HCT116 (cell line): ENCODE data around the gene STK32C. TPM values are rescaled to one million over a fixed set of nuclear protein-coding genes. Genes with fewer than 3 reads are reported as not detected.

Source experiments
- ATAC-seq: fragments of 200-7000 bp; cut with Tn5 transposase; 2 replicates; pipeline ENCODE4 v1.9.1; 2020; ENCODE audit warnings: mild to moderate bottlenecking, moderate library complexity
- BruUV-seq: library from RNA; stranded (reverse); fragments of 400-500 nt; replicated peaks from 2 replicates; lab custom pipeline; 2021; lab: Mats Ljungman, UMichigan
- CTCF ChIA-PET: fragments of 300-600 bp; sonication (Branson Sonifier 250); formaldehyde crosslinking; loops from one replicate; lab custom pipeline; 2021; ENCODE audit warnings: antibody characterized with exemption; lab: Charles Lee
- POLR2A ChIA-PET: fragments of 300-600, 350-600 bp; sonication (Branson Sonifier 250); formaldehyde crosslinking; loops from one replicate; lab custom pipeline; 2021; ENCODE audit warnings: antibody characterized with exemption; lab: Charles Lee
- RAD21 ChIA-PET, 2 experiments: fragments of 300-600 bp; sonication (Branson Sonifier 250); formaldehyde crosslinking; loops; one replicate each; lab custom pipeline; 2023; ENCODE audit warnings: low total read pairs in 2 of 2; ENCODE audit not compliant: uncharacterized antibody in 2 of 2, unreplicated experiment in 2 of 2, low non-redundant PET in 1 of 2; lab: Charles Lee
- DNase-seq: peaks from one replicate; pipeline ENCODE4 v3.0.0-alpha.2; 2010; ENCODE audit warnings: low read depth, low spot score
- H2AFZ ChIP-seq: fragments of 200-600 bp; shearing (Covaris generic), sonication (generic); 2 replicates; pipeline ENCODE4 v1.6.1; 2017; ENCODE audit warnings: low read depth, mixed run types, mixed read lengths, antibody characterized with exemption, low read length; ENCODE audit not compliant: poor library complexity, severe bottlenecking
- H3K27ac ChIP-seq: 2 replicates; pipeline ENCODE4 v1.5.1; 2012; ENCODE audit warnings: low read depth, low read length
- H3K27me3 ChIP-seq: fragments of 200-600 bp; sonication (generic); 2 replicates; pipeline ENCODE4 v1.6.1; 2016; ENCODE audit warnings: mixed run types, low read length, mixed read lengths; ENCODE audit not compliant: insufficient read depth
- H3K36me3 ChIP-seq, 2 experiments: fragments of 200-500 bp in 1 of 2; fragments of 200-600 bp in 1 of 2; sonication (Bioruptor generic) in 1 of 2; sonication (generic) in 1 of 2; 2 replicates each; pipeline versions ENCODE4 v1.5.1 to v1.6.1; 2014 to 2016; ENCODE audit warnings: low read length in 2 of 2, inconsistent platforms in 1 of 2, mixed read lengths in 1 of 2, mixed run types in 1 of 2; ENCODE audit not compliant: insufficient read depth in 2 of 2, control insufficient read depth in 1 of 2
- H3K4me1 ChIP-seq, 2 experiments: fragments of 200-600 bp in 1 of 2; sonication (generic) in 1 of 2; 2 replicates each; pipeline versions ENCODE4 v1.5.1 to v1.6.1; 2012 to 2017; ENCODE audit warnings: low read length in 2 of 2, inconsistent platforms in 1 of 2, mild to moderate bottlenecking in 1 of 2, mixed read lengths in 1 of 2, mixed run types in 1 of 2, moderate library complexity in 1 of 2; ENCODE audit not compliant: insufficient read depth in 2 of 2, control insufficient read depth in 1 of 2
- H3K4me2 ChIP-seq: fragments of 200-600 bp; sonication (generic); 2 replicates; pipeline ENCODE4 v1.6.1; 2017; ENCODE audit warnings: mixed run types, low read length, mixed read lengths
- H3K4me3 ChIP-seq, 2 experiments: fragments of 200-600 bp in 1 of 2; sonication (generic) in 1 of 2; replicated peaks in 1 of 2; 2 replicates each; pipeline ENCODE4 v1.5.1; 2011 to 2016; ENCODE audit warnings: low read length in 2 of 2, control low read depth in 1 of 2, low read depth in 1 of 2, mild to moderate bottlenecking in 1 of 2, mixed read lengths in 1 of 2, mixed run types in 1 of 2
- H3K79me2 ChIP-seq: fragments of 200-600 bp; sonication (generic); 2 replicates; pipeline ENCODE4 v1.6.1; 2017; ENCODE audit warnings: mild to moderate bottlenecking, mixed run types, low read length, moderate library complexity, mixed read lengths; ENCODE audit not compliant: insufficient read depth
- H3K9ac ChIP-seq: fragments of 200-600 bp; sonication (generic); 2 replicates; pipeline ENCODE4 v1.6.1; 2016; ENCODE audit warnings: low read length, mixed read lengths
- H3K9me2 ChIP-seq: fragments of 200-600 bp; sonication (generic), shearing (Covaris generic); 2 replicates; pipeline ENCODE4 v1.6.1; 2017; ENCODE audit warnings: mixed run types, mild to moderate bottlenecking, moderate library complexity; ENCODE audit not compliant: insufficient read depth
- H3K9me3 ChIP-seq, 2 experiments: fragments of 200-500 bp in 1 of 2; fragments of 200-600 bp in 1 of 2; sonication (Bioruptor generic) in 1 of 2; sonication (generic) in 1 of 2; 2 replicates each; pipeline ENCODE4 v1.6.1; 2014 to 2017; ENCODE audit warnings: low read length in 2 of 2, mixed read lengths in 2 of 2, inconsistent platforms in 1 of 2, low read depth in 1 of 2, mild to moderate bottlenecking in 1 of 2, mixed run types in 1 of 2, moderate library complexity in 1 of 2; ENCODE audit not compliant: control insufficient read depth in 1 of 2, insufficient read depth in 1 of 2
- H4K20me1 ChIP-seq: fragments of 200-600 bp; sonication (generic), shearing (Covaris generic); 2 replicates; pipeline ENCODE4 v1.6.1; 2017; ENCODE audit warnings: mixed run types, mild to moderate bottlenecking, moderate library complexity; ENCODE audit not compliant: insufficient read depth
- EGR1 ChIP-seq: IDR thresholded peaks from 2 replicates; pipeline ENCODE4 v1.6.1; 2012; ENCODE audit warnings: low read depth
- FOSL1 ChIP-seq: IDR thresholded peaks from 2 replicates; pipeline ENCODE4 v1.6.1; 2012; ENCODE audit warnings: low read depth
- POLR2AphosphoS5 ChIP-seq: IDR thresholded peaks from 2 replicates; pipeline ENCODE4 v1.6.1; 2011; ENCODE audit warnings: mild to moderate bottlenecking, low read depth, low read length, moderate library complexity
- RAD21 ChIP-seq: IDR thresholded peaks from 2 replicates; pipeline ENCODE4 v1.6.1; 2012; ENCODE audit warnings: low read depth, mild to moderate bottlenecking
- TCF7L2 ChIP-seq: IDR thresholded peaks from 2 replicates; pipeline ENCODE4 v1.7.0; 2011; ENCODE audit warnings: borderline replicate concordance, inconsistent platforms; ENCODE audit not compliant: insufficient read depth, insufficient read length; ENCODE audit errors: extremely low read depth
- YY1 ChIP-seq: IDR thresholded peaks from 2 replicates; pipeline ENCODE4 v1.6.1; 2011; ENCODE audit warnings: low read length, low read depth, moderate library complexity, mild to moderate bottlenecking; ENCODE audit not compliant: insufficient replicate concordance; ENCODE audit errors: extremely low read depth
- intact Hi-C: fragments of 100-400 bp; cut with micrococcal nuclease; formaldehyde crosslinking; loops from 2 replicates; pipeline ENCODE4 v1.10.0; 2022
- total RNA-seq: library from RNA; stranded (reverse); gene quantifications from one replicate; pipeline ENCODE4 v1.2.1, GENCODE V29; 2021; ENCODE audit not compliant: unreplicated experiment
- TF ChIP-seq, protein P1 (sequence below): IDR thresholded peaks from 2 replicates; pipeline ENCODE4 v1.6.1; 2011; ENCODE audit warnings: mild to moderate bottlenecking, low read length, moderate library complexity; ENCODE audit not compliant: insufficient replicate concordance; ENCODE audit errors: extremely low read depth
- TF ChIP-seq, protein P2 (sequence below): IDR thresholded peaks from 2 replicates; pipeline ENCODE4 v1.6.1; 2012

STK32C gene
- total RNA-seq, 1 experiment from 2014 or later, result 29.7 TPM

DNA sequence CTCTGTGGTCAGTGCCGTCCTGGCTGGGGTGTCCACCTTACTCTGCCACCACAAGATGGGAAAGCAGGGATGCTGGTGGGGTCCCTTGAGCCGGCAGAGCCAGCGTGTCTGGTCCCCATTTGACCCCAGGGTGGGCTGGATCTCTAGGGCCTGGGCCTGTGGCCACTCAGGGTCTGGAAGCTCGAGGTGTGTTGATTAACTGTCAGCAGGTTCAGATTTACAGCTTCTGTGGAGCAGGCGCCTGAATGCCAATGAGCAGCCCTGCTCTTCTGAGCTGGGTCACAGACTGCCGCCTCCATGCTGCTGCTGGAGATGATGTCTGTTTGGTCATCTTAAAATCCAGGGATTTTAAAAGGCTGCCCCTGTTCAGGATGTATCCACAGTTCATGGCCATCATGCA, 132.3 kb downstream of the STK32C start:
- intact Hi-C loops, result no loop called here
- no peak for DNase-seq
- H3K36me3 ChIP-seq, result no peaks in the 10 kb centered on the region
- no peaks in the 10 kb centered on the region for H3K9me2 ChIP-seq
- POLR2A ChIA-PET, result no interaction called here
- H3K9ac ChIP-seq, result no peak overlapping the region
- H3K4me3 ChIP-seq, result no peak overlapping the region
- TF ChIP-seq, protein P1, sequence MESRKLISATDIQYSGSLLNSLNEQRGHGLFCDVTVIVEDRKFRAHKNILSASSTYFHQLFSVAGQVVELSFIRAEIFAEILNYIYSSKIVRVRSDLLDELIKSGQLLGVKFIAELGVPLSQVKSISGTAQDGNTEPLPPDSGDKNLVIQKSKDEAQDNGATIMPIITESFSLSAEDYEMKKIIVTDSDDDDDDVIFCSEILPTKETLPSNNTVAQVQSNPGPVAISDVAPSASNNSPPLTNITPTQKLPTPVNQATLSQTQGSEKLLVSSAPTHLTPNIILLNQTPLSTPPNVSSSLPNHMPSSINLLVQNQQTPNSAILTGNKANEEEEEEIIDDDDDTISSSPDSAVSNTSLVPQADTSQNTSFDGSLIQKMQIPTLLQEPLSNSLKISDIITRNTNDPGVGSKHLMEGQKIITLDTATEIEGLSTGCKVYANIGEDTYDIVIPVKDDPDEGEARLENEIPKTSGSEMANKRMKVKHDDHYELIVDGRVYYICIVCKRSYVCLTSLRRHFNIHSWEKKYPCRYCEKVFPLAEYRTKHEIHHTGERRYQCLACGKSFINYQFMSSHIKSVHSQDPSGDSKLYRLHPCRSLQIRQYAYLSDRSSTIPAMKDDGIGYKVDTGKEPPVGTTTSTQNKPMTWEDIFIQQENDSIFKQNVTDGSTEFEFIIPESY, result no peak
- TF ChIP-seq POLR2AphosphoS5, result no peak
- TF ChIP-seq, all 23 proteins: peak for 0
- RAD21 ChIA-PET, result no interaction called here
- H3K4me2 ChIP-seq, result no peak overlapping the region
- H3K4me1 ChIP-seq, result no peaks in the 10 kb centered on the region
- peaks cover 10% of the 10 kb centered on the region; the same call in 1 of the 2 replicates for H3K27me3 ChIP-seq
- CTCF ChIA-PET, result no interaction called here
- H4K20me1 ChIP-seq, result no peaks in the 10 kb centered on the region
- no TSS peak for BruUV-seq
- H3K27ac ChIP-seq, result no peak overlapping the region
- H3K9me3 ChIP-seq, result no peaks in the 10 kb centered on the region
- no peak for ATAC-seq
- no peak overlapping the region for H2AFZ ChIP-seq
- no peaks in the 10 kb centered on the region for H3K79me2 ChIP-seq

DNA sequence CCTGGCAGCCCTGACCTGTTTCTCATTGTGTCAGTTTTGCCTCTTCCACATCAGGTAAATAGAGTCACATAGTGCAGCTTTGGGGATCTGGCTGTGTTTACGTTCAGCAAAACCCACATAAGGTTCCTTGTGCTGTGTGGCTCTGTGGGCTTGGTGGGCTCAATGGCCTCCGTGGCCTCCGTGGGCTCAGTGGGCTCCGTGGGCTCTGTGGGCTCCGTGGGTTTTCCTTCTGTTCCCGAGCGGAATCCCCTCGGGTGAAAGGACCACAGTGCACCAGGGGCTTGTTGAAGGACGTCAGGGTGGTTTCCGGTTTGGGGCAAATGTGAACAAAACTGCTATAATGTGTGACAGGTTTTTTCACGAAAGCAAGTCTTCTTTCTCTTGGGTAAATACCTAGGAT, 133.5 kb downstream of the STK32C start:
- H3K4me1 ChIP-seq, result no peaks in the 10 kb centered on the region
- DNase-seq (no peak), ATAC-seq (no peak)
- H3K4me2 ChIP-seq, result no peak overlapping the region
- H3K9me2 ChIP-seq, result no peaks in the 10 kb centered on the region
- peaks cover 10% of the 10 kb centered on the region; the same call in 1 of the 2 replicates for H3K27me3 ChIP-seq
- BruUV-seq, result no TSS peak
- intact Hi-C loops, result no loop called here
- CTCF ChIA-PET, result no interaction called here
- no peak overlapping the region for H3K27ac ChIP-seq
- no peaks in the 10 kb centered on the region for H3K36me3 ChIP-seq
- H4K20me1 ChIP-seq, result no peaks in the 10 kb centered on the region
- no peak overlapping the region for H3K9ac ChIP-seq
- POLR2A ChIA-PET, result no interaction called here
- no peaks in the 10 kb centered on the region for H3K9me3 ChIP-seq
- TF ChIP-seq RAD21, result no peak
- no peak for TF ChIP-seq FOSL1
- TF ChIP-seq, protein P1, result no peak
- TF ChIP-seq EGR1, result no peak
- TF ChIP-seq YY1, result no peak
- no peak for TF ChIP-seq TCF7L2
- TF ChIP-seq, protein P2, sequence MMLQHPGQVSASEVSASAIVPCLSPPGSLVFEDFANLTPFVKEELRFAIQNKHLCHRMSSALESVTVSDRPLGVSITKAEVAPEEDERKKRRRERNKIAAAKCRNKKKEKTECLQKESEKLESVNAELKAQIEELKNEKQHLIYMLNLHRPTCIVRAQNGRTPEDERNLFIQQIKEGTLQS, result no peak
- H3K79me2 ChIP-seq, result no peaks in the 10 kb centered on the region
- no peak overlapping the region for H3K4me3 ChIP-seq
- no peak overlapping the region for H2AFZ ChIP-seq
- RAD21 ChIA-PET, result no interaction called here
